HepG2 (cell line): Measurements from ENCODE around the gene ST14. TPM values are rescaled to one million over a fixed set of nuclear protein-coding genes. Genes with fewer than 3 reads are reported as not detected.

ENCODE experiments used
- CBX1 ChIP-seq: IDR thresholded peaks from one replicate; pipeline ENCODE4 v1.6.1; 2016; ENCODE audit warnings: antibody characterized with exemption, low read depth
- CENPX ChIP-seq: sonication (generic); formaldehyde crosslinking; IDR thresholded peaks from 2 replicates; pipeline ENCODE4 v1.9.0; 2021; ENCODE audit warnings: mild to moderate bottlenecking, missing genetic modification reagents, moderate library complexity
- DPF2 ChIP-seq: sonication (generic); formaldehyde crosslinking; IDR thresholded peaks from 2 replicates; pipeline ENCODE4 v1.4.0; 2020; ENCODE audit warnings: mild to moderate bottlenecking, low read depth, missing genetic modification reagents, borderline replicate concordance
- HNF4A ChIP-seq: sonication (generic); formaldehyde crosslinking; IDR thresholded peaks from 2 replicates; pipeline ENCODE4 v1.4.0; 2020; ENCODE audit warnings: missing genetic modification reagents
- KLF12 ChIP-seq: sonication (generic); formaldehyde crosslinking; IDR thresholded peaks from 2 replicates; pipeline ENCODE4 v1.4.0; 2020; ENCODE audit warnings: missing genetic modification reagents, borderline replicate concordance
- MBD4 ChIP-seq: IDR thresholded peaks from 2 replicates; pipeline ENCODE4 v1.6.1; 2012; ENCODE audit warnings: low read length, inconsistent platforms, borderline replicate concordance
- MIXL1 ChIP-seq: IDR thresholded peaks from 2 replicates; pipeline ENCODE4 v1.6.1; 2016
- NFRKB ChIP-seq: fragments of 450-650 bp; IDR thresholded peaks from 2 replicates; pipeline ENCODE4 v1.6.1; 2017
- SKI ChIP-seq: fragments of 450-650 bp; IDR thresholded peaks from one replicate; pipeline ENCODE4 v1.6.1; 2018; ENCODE audit warnings: mild to moderate bottlenecking; ENCODE audit not compliant: partially characterized antibody
- SNRNP70 ChIP-seq: fragments of 200-400 bp; formaldehyde crosslinking; IDR thresholded peaks from 2 replicates; pipeline ENCODE4 v1.6.1; 2017; ENCODE audit warnings: mild to moderate bottlenecking, low read depth, low read length, moderate library complexity
- SSRP1 ChIP-seq: IDR thresholded peaks from 2 replicates; pipeline ENCODE4 v1.6.1; 2016; ENCODE audit warnings: control low read depth
- TCF7 ChIP-seq: sonication (generic); IDR thresholded peaks from 2 replicates; pipeline ENCODE4 v1.6.1; 2016; ENCODE audit warnings: antibody characterized with exemption, low read depth
- TEAD2 ChIP-seq: sonication (generic); formaldehyde crosslinking; IDR thresholded peaks from 2 replicates; pipeline ENCODE4 v1.9.0; 2021; ENCODE audit warnings: missing genetic modification reagents
- TGIF2 ChIP-seq: IDR thresholded peaks from 2 replicates; pipeline ENCODE4 v1.6.1; 2016; ENCODE audit warnings: control low read depth, missing compliant biosample characterization
- U2AF1 ChIP-seq: fragments of 200-400 bp; formaldehyde crosslinking; optimal IDR thresholded peaks from 2 replicates; pipeline ENCODE3; 2017; ENCODE audit warnings: mild to moderate bottlenecking, low read depth, low read length
- XRCC5 ChIP-seq: fragments of 200-400 bp; formaldehyde crosslinking; optimal IDR thresholded peaks from 2 replicates; pipeline ENCODE3; 2017; ENCODE audit warnings: mild to moderate bottlenecking, low read length
- ZFP36L2 ChIP-seq: sonication (generic); formaldehyde crosslinking; IDR thresholded peaks from 2 replicates; pipeline ENCODE4 v1.4.0; 2020; ENCODE audit warnings: missing genetic modification reagents
- ZFX ChIP-seq: sonication (generic); formaldehyde crosslinking; IDR thresholded peaks from 2 replicates; pipeline ENCODE4 v1.4.0; 2020; ENCODE audit warnings: mild to moderate bottlenecking, low read depth, missing genetic modification reagents, moderate library complexity
- ZNF652 ChIP-seq: IDR thresholded peaks from 2 replicates; pipeline ENCODE4 v1.6.1; 2016; ENCODE audit warnings: low read depth, borderline replicate concordance
- polyA plus RNA-seq, 8 experiments: library from polyadenylated mRNA; depleted of rRNA in 3 of 8; stranded (reverse) in 7 of 8; unstranded in 1 of 8; fragments of >200 nt; fragmentation: Illumina TruSeq in 4 of 8; extraction: Trizol in 4 of 8; gene quantifications; 2 replicates each; pipeline versions ENCODE4 v1.2.1 to v1.2.3, GENCODE V29; 2011 to 2016; ENCODE audit warnings: low read depth in 4 of 8, missing spikeins in 1 of 8, mixed read lengths in 1 of 8; ENCODE audit not compliant: insufficient read depth in 1 of 8
- total RNA-seq, 5 experiments: library from RNA; depleted of rRNA; stranded (reverse); fragments of >200 nt; fragmentation: Illumina TruSeq; extraction: Trizol; gene quantifications; 2 replicates each; pipeline ENCODE4 v1.2.3, GENCODE V29; 2016; ENCODE audit warnings: low read depth in 1 of 5
- TF ChIP-seq, protein P1 (sequence below): sonication (generic); formaldehyde crosslinking; IDR thresholded peaks from 2 replicates; pipeline ENCODE4 v1.5.0; 2020; ENCODE audit warnings: missing genetic modification reagents
- TF ChIP-seq, protein P2 (sequence below): sonication (generic); formaldehyde crosslinking; conservative IDR thresholded peaks from 2 replicates; pipeline ENCODE4 v1.5.0; 2020; ENCODE audit warnings: missing genetic modification reagents
- TF ChIP-seq, protein P3 (sequence below): sonication (generic); formaldehyde crosslinking; IDR thresholded peaks from 2 replicates; pipeline ENCODE4 v1.8.0; 2022; ENCODE audit warnings: missing genetic modification reagents, mild to moderate bottlenecking, moderate library complexity, borderline replicate concordance
- TF ChIP-seq, protein P4 (sequence below), 2 experiments: fragments of 450-650 bp in 1 of 2; sonication (generic) in 1 of 2; formaldehyde crosslinking; IDR thresholded peaks; 2 replicates each; pipeline versions ENCODE4 v1.5.0 to v1.8.0; 2020 to 2022; ENCODE audit warnings: mild to moderate bottlenecking in 1 of 2, missing genetic modification reagents in 1 of 2
- TF ChIP-seq, protein P5 (sequence below): sonication (generic); formaldehyde crosslinking; IDR thresholded peaks from 2 replicates; pipeline ENCODE4 v1.4.0; 2020; ENCODE audit warnings: missing genetic modification reagents

ST14 gene
- total and polyA plus RNA-seq, 2 of the 13 experiments (the other 11 are each of a cell fraction or from before 2014, with no cell fraction given): 0.88 to 1.4 TPM

DNA sequence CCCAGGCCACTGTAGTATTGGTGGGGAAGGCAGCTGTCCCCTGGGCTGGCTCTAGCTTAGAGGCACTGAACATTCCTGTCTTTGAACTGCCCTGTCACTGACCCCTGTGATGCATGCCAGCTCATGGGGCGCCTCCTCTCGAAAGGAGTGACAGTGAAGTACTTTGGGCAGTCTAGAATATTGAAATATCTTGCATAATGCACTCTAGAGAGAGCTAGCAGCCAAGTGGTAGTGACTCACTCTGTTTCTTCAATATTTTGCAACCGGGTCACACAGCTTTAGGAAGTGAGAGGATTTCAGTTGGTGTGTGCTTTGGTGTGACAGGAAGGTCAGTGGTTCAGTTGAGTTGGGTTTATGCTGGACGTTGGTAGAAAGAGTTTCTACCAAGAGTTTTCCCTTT, 35.5 kb upstream of the ST14 start (continued):
- TF ChIP-seq, protein P1, sequence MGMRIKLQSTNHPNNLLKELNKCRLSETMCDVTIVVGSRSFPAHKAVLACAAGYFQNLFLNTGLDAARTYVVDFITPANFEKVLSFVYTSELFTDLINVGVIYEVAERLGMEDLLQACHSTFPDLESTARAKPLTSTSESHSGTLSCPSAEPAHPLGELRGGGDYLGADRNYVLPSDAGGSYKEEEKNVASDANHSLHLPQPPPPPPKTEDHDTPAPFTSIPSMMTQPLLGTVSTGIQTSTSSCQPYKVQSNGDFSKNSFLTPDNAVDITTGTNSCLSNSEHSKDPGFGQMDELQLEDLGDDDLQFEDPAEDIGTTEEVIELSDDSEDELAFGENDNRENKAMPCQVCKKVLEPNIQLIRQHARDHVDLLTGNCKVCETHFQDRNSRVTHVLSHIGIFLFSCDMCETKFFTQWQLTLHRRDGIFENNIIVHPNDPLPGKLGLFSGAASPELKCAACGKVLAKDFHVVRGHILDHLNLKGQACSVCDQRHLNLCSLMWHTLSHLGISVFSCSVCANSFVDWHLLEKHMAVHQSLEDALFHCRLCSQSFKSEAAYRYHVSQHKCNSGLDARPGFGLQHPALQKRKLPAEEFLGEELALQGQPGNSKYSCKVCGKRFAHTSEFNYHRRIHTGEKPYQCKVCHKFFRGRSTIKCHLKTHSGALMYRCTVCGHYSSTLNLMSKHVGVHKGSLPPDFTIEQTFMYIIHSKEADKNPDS (CRISPR knock-in tag): no peak
- TF ChIP-seq TCF7 (peak; percentile 51; the same call in 1 of the 2 replicates), SKI (peak; percentile 95), HNF4A (CRISPR knock-in tag) (peak; percentile 81), ZFP36L2 (CRISPR knock-in tag) (no peak), CENPX (CRISPR knock-in tag) (no peak), ZNF652 (CRISPR knock-in tag) (peak; percentile 25; the same call in 1 of the 2 replicates), TGIF2 (CRISPR knock-in tag) (no peak; the same call in 1 of the 2 replicates), SNRNP70 (no peak), ZFX (CRISPR knock-in tag) (peak; percentile 30; the same call in 1 of the 2 replicates), MBD4 (no peak), XRCC5 (peak; percentile 33), DPF2 (CRISPR knock-in tag) (peak; percentile 78), KLF12 (no peak), MIXL1 (CRISPR knock-in tag) (peak; percentile 71; the same call in 1 of the 2 replicates), U2AF1 (no peak), NFRKB (no peak), TEAD2 (no peak), CBX1 (no peak), SSRP1 (CRISPR knock-in tag) (no peak; the same call in 1 of the 2 replicates)
- TF ChIP-seq, protein P2, sequence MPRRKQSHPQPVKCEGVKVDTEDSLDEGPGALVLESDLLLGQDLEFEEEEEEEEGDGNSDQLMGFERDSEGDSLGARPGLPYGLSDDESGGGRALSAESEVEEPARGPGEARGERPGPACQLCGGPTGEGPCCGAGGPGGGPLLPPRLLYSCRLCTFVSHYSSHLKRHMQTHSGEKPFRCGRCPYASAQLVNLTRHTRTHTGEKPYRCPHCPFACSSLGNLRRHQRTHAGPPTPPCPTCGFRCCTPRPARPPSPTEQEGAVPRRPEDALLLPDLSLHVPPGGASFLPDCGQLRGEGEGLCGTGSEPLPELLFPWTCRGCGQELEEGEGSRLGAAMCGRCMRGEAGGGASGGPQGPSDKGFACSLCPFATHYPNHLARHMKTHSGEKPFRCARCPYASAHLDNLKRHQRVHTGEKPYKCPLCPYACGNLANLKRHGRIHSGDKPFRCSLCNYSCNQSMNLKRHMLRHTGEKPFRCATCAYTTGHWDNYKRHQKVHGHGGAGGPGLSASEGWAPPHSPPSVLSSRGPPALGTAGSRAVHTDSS: no peak
- TF ChIP-seq, protein P3, sequence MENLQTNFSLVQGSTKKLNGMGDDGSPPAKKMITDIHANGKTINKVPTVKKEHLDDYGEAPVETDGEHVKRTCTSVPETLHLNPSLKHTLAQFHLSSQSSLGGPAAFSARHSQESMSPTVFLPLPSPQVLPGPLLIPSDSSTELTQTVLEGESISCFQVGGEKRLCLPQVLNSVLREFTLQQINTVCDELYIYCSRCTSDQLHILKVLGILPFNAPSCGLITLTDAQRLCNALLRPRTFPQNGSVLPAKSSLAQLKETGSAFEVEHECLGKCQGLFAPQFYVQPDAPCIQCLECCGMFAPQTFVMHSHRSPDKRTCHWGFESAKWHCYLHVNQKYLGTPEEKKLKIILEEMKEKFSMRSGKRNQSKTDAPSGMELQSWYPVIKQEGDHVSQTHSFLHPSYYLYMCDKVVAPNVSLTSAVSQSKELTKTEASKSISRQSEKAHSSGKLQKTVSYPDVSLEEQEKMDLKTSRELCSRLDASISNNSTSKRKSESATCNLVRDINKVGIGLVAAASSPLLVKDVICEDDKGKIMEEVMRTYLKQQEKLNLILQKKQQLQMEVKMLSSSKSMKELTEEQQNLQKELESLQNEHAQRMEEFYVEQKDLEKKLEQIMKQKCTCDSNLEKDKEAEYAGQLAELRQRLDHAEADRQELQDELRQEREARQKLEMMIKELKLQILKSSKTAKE (CRISPR knock-in tag): 0 out of 2 replicates have a peak, but pooled peaks have one; percentile 79
- TF ChIP-seq, protein P4, sequence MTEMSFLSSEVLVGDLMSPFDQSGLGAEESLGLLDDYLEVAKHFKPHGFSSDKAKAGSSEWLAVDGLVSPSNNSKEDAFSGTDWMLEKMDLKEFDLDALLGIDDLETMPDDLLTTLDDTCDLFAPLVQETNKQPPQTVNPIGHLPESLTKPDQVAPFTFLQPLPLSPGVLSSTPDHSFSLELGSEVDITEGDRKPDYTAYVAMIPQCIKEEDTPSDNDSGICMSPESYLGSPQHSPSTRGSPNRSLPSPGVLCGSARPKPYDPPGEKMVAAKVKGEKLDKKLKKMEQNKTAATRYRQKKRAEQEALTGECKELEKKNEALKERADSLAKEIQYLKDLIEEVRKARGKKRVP (CRISPR knock-in tag; IDR thresholded peaks at IDR 0.05): peak in 1 of 2 experiments; percentile 91; a peak in 2 of 4 replicates
- TF ChIP-seq, protein P5, sequence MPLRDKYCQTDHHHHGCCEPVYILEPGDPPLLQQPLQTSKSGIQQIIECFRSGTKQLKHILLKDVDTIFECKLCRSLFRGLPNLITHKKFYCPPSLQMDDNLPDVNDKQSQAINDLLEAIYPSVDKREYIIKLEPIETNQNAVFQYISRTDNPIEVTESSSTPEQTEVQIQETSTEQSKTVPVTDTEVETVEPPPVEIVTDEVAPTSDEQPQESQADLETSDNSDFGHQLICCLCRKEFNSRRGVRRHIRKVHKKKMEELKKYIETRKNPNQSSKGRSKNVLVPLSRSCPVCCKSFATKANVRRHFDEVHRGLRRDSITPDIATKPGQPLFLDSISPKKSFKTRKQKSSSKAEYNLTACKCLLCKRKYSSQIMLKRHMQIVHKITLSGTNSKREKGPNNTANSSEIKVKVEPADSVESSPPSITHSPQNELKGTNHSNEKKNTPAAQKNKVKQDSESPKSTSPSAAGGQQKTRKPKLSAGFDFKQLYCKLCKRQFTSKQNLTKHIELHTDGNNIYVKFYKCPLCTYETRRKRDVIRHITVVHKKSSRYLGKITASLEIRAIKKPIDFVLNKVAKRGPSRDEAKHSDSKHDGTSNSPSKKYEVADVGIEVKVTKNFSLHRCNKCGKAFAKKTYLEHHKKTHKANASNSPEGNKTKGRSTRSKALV (CRISPR knock-in tag): no peak
